ENCODE data around the gene MYO18A. TPM values are rescaled to one million over a fixed set of nuclear protein-coding genes. Genes with fewer than 3 reads are reported as not detected.

The MYO18A gene
- total RNA-seq, 4 donors from 2014 or later, result 14.5 to 72.3 (median 50.8) TPM

- no peak for TF ChIP-seq CTCF (IDR thresholded peaks at IDR 0.05; ENCODE audit: low read depth)
Observed at GRCh38 chr17:29115961-29116803, 64.0 kb downstream of the MYO18A start.

- no peak for TF ChIP-seq CTCF (IDR thresholded peaks at IDR 0.05; ENCODE audit: low read depth)
Observed at GRCh38 chr17:29115435-29115834, 64.8 kb downstream of the MYO18A start.

- no peak for TF ChIP-seq CTCF (IDR thresholded peaks at IDR 0.05; ENCODE audit: low read depth)
Observed at GRCh38 chr17:29114141-29114540, 66.1 kb downstream of the MYO18A start.

- TF ChIP-seq CTCF (IDR thresholded peaks at IDR 0.05; ENCODE audit: low read depth), result no peak
Observed at GRCh38 chr17:29113334-29113733, 66.9 kb downstream of the MYO18A start.

- no peak for TF ChIP-seq CTCF (IDR thresholded peaks at IDR 0.05; ENCODE audit: low read depth)
Observed at GRCh38 chr17:29112771-29113295, 67.4 kb downstream of the MYO18A start.

GRCh38 chr17:29111816-29112499 is 68.2 kb downstream of the MYO18A start:
- TF ChIP-seq CTCF (IDR thresholded peaks at IDR 0.05; ENCODE audit: low read depth), result no peak

GRCh38 chr17:29110372-29110757 is 69.8 kb downstream of the MYO18A start:
- TF ChIP-seq CTCF (IDR thresholded peaks at IDR 0.05; ENCODE audit: low read depth), result no peak

Measured in subcutaneous adipose tissue (tissue), 4 donors.